Embryonic facial prominence (tissue), 1 donor: ENCODE results near the gene PAPPA2.

Experiments used
- DNase-seq: peaks from one replicate; pipeline ENCODE4 v3.0.0-alpha.2; 2016; ENCODE audit errors: extremely low spot score

Gene PAPPA2

GRCh38 chr1:176494436-176494835, 31.5 kb downstream of the PAPPA2 start:
- no peak for DNase-seq

- no peak for DNase-seq
These were observed 36.7 kb downstream of the PAPPA2 start for GRCh38 chr1:176499671-176500070.

- DNase-seq, result no peak
These were observed 38.6 kb downstream of the PAPPA2 start for GRCh38 chr1:176501599-176501998.

GRCh38 chr1:176504848-176505553, 42.0 kb downstream of the PAPPA2 start:
- DNase-seq, result no peak

- no peak for DNase-seq
These were observed 50.0 kb downstream of the PAPPA2 start for GRCh38 chr1:176512966-176513365.

GRCh38 chr1:176515310-176515709, 52.3 kb downstream of the PAPPA2 start:
- DNase-seq, result no peak

GRCh38 chr1:176517484-176517883, 54.5 kb downstream of the PAPPA2 start:
- no peak for DNase-seq

GRCh38 chr1:176521211-176521610, 58.2 kb downstream of the PAPPA2 start:
- no peak for DNase-seq

GRCh38 chr1:176522310-176522845, 59.4 kb downstream of the PAPPA2 start:
- no peak for DNase-seq

- no peak for DNase-seq
These were observed 66.6 kb downstream of the PAPPA2 start for GRCh38 chr1:176529395-176530090.

- no peak for DNase-seq
These were observed 68.1 kb downstream of the PAPPA2 start for GRCh38 chr1:176531036-176531435.

GRCh38 chr1:176531921-176532897, 69.2 kb downstream of the PAPPA2 start:
- no peak for DNase-seq

- no peak for DNase-seq
These were observed 70.0 kb downstream of the PAPPA2 start for GRCh38 chr1:176533020-176533419.

GRCh38 chr1:176536588-176536987, 73.6 kb downstream of the PAPPA2 start:
- no peak for DNase-seq

GRCh38 chr1:176539018-176539417, 76.0 kb downstream of the PAPPA2 start:
- no peak for DNase-seq

- DNase-seq, result no peak
These were observed 77.5 kb downstream of the PAPPA2 start for GRCh38 chr1:176540428-176540827.

GRCh38 chr1:176541663-176542062, 78.7 kb downstream of the PAPPA2 start:
- no peak for DNase-seq

GRCh38 chr1:176542352-176542751, 79.4 kb downstream of the PAPPA2 start:
- no peak for DNase-seq

GRCh38 chr1:176543360-176544129, 80.6 kb downstream of the PAPPA2 start:
- DNase-seq, result no peak

GRCh38 chr1:176545034-176545639, 82.2 kb downstream of the PAPPA2 start:
- no peak for DNase-seq

- DNase-seq, result no peak
These were observed 83.8 kb downstream of the PAPPA2 start for GRCh38 chr1:176546825-176547224.
